T-cell (primary cell): Measurements from ENCODE around the gene ZNF264. TPM values are rescaled to one million over a fixed set of nuclear protein-coding genes. Genes with fewer than 3 reads are reported as not detected.

Source experiments
- ATAC-seq, 4 experiments: fragments of 200-7000 bp in 3 of 4; fragments of 150-1000 bp in 1 of 4; cut with Tn5 transposase; replicated peaks in 1 of 4; 1 replicate in 3 of 4; 2 replicates in 1 of 4; pipeline ENCODE4 v1.10.0; 2021; ENCODE audit warnings: moderate library complexity in 3 of 4, mild to moderate bottlenecking in 2 of 4, moderate number of reproducible peaks in 1 of 4
- CTCF ChIA-PET, 2 donors: fragments of 300-600 bp; sonication (Branson Sonifier 250); formaldehyde crosslinking; loops; one replicate each; lab custom pipeline; 2022; ENCODE audit warnings: antibody characterized with exemption in 2 of 2; lab: Charles Lee
- POLR2A ChIA-PET, 2 donors: fragments of 300-600 bp; sonication (Branson Sonifier 250); formaldehyde crosslinking; loops; one replicate each; lab custom pipeline; 2022; ENCODE audit warnings: antibody characterized with exemption in 2 of 2; lab: Charles Lee
- DNase-seq, 35 experiments: peaks; one replicate each; pipeline versions ENCODE4 v3.0.0 to v3.0.0-alpha.2; 2013 to 2023
- H3K27ac ChIP-seq: one replicate; pipeline ENCODE4 v1.5.1; 2013; ENCODE audit warnings: low read length
- H3K27me3 ChIP-seq, 2 experiments: replicated peaks in 1 of 2; 1 replicate in 1 of 2; 2 replicates in 1 of 2; pipeline versions ENCODE4 v1.6.1 to v1.7.0; 2013; ENCODE audit warnings: low read length in 1 of 2, mixed read lengths in 1 of 2; ENCODE audit not compliant: control insufficient read depth in 2 of 2, insufficient read depth in 2 of 2; ENCODE audit errors: extremely low read depth in 1 of 2
- H3K36me3 ChIP-seq, 2 donors: 1 replicate in 1 of 2; 2 replicates in 1 of 2; pipeline versions ENCODE4 v1.6.1 to v1.7.0; 2013; ENCODE audit warnings: low read length in 1 of 2; ENCODE audit not compliant: control insufficient read depth in 2 of 2, insufficient read depth in 1 of 2; ENCODE audit errors: extremely low read depth in 1 of 2
- H3K4me1 ChIP-seq, 2 experiments: 1 replicate in 1 of 2; 2 replicates in 1 of 2; pipeline versions ENCODE4 v1.6.1 to v1.7.0; 2013; ENCODE audit warnings: low read length in 2 of 2, mixed read lengths in 1 of 2; ENCODE audit not compliant: insufficient read depth in 2 of 2, control insufficient read depth in 1 of 2; ENCODE audit errors: extremely low read depth in 1 of 2
- H3K4me3 ChIP-seq, 2 donors: 1 replicate in 1 of 2; 2 replicates in 1 of 2; pipeline versions ENCODE4 v1.5.1 to v1.7.0; 2013; ENCODE audit warnings: mild to moderate bottlenecking in 2 of 2, low read length in 1 of 2, moderate library complexity in 1 of 2; ENCODE audit not compliant: control insufficient read depth in 1 of 2; ENCODE audit errors: extremely low read depth in 1 of 2
- H3K9me3 ChIP-seq: 2 replicates; pipeline ENCODE4 v1.7.0; 2013
- H3K27ac Mint-ChIP-seq, 2 donors: one replicate each; pipeline ENCODE4 v1.8.0; 2020 to 2021; ENCODE audit warnings: mild to moderate bottlenecking in 2 of 2, mixed read lengths in 2 of 2
- H3K27me3 Mint-ChIP-seq, 2 donors: one replicate each; pipeline ENCODE4 v1.8.0; 2021 to 2022; ENCODE audit warnings: mixed read lengths in 2 of 2
- H3K36me3 Mint-ChIP-seq: one replicate; pipeline ENCODE4 v1.8.0; 2021; ENCODE audit warnings: mixed read lengths
- H3K4me1 Mint-ChIP-seq, 3 donors: one replicate each; pipeline ENCODE4 v1.8.0; 2020 to 2022; ENCODE audit warnings: mixed read lengths in 3 of 3, mild to moderate bottlenecking in 1 of 3
- H3K4me3 Mint-ChIP-seq, 3 donors: one replicate each; pipeline ENCODE4 v1.8.0; 2020 to 2022; ENCODE audit warnings: mild to moderate bottlenecking in 3 of 3, mixed read lengths in 3 of 3, moderate library complexity in 3 of 3
- H3K9me3 Mint-ChIP-seq, 3 donors: one replicate each; pipeline ENCODE4 v1.8.0; 2020 to 2022; ENCODE audit warnings: mixed read lengths in 3 of 3
- WGBS: methylation state at CpG from one replicate; pipeline ENCODE4 v1.1.5; 2013; ENCODE audit warnings: missing lambda C conversion rate; ENCODE audit not compliant: insufficient coverage; 5-methylcytosine and 5-hydroxymethylcytosine counted together
- total RNA-seq, 35 experiments: library from RNA in 6 of 35; stranded (reverse) in 6 of 35; fragments of 120-200 nt in 1 of 35; gene quantifications; one replicate each; pipeline versions ENCODE4 v1.2.1 to v1.2.4 and lab custom pipeline; 2013 to 2026

The ZNF264 gene
- total RNA-seq, 5 donors from 2014 or later (not counting 1 experiment from before 2014, with no cell fraction given): 39.2 to 72.9 (median 70.2) TPM

DNA sequence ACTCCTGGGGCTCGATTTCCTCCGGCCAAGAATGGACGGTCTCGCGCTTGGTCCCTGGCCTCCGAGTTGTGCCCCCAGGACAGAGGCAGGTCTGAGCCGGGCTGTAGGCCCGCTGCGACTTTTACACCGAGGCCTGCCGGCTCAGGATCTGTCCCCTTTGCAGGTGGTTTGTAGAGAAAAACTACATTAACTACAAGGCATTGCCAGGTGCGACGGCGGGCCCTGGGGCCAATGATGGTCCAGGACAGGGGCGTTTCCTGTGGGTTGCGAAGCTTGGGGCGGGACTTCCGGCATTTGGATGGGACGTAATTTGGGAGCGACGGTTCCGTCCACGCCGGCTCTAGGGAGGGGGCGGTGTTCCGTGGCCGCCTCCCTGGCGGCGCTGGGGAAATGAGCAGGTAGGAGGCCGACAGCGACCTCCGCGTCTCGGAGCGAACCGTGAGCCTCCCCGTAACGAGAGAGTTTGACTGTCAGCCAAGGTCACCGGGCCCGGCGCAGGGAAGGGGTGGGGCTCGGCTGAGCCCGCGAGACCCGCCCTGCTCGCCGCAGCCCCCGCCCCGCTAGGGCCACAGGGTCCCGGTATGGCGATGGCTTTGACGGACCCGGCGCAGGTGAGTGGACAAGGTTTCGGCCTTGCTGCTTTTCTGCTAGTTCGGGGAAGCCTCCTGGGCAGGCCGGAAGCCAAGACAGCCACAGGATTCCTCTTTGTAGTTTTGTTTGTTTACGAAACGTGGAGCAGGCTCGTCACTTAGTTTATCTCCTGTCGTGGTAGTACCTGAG is 49.2 kb downstream of the ZNF264 start, which contains the start of gene ZNF805:
Gene ZNF805 (plus strand): TSS at position 322 of the 780 bp plus-strand sequence. CDS start 260 bp downstream, at position 582.
- ChIA-PET POLR2A (interaction anchor here (0.7 kb wide), 2 partner anchors 137 to 765 kb away, joined by 3 to 8 read pairs; no protein-coding TSS in a partner anchor), CTCF (interaction anchor here in 1 of 2 donors (1.4 kb wide), 1 partner anchor 110 kb away, joined by 4 read pairs; the partner anchor contains the start of gene ZNF304)
- H3K4me3 ChIP-seq: peak within 1 kb of the TSS; percentile 72 to 89

GRCh38 chr19:57241176-57241575 is 49.9 kb downstream of the ZNF264 start:
- Mint-ChIP-seq H3K27ac (peak overlapping the region; percentile 95), H3K27me3 (no peaks in the 10 kb centered on the region), H3K4me3 (peak overlapping the region; percentile 93 to 96 (median 93)), H3K4me1 (peaks cover 33 to 44% (median 41%) of the 10 kb centered on the region in 3 donors), H3K36me3 (peaks cover 30% of the 10 kb centered on the region), H3K9me3 (peaks cover 0 to 3% (median 2%) of the 10 kb centered on the region in 3 donors)
- DNase-seq (no peak), ATAC-seq (no peak)
- H3K4me1 ChIP-seq: peaks cover 11 to 23% of the 10 kb centered on the region in 2 experiments
- no peaks in the 10 kb centered on the region for H3K9me3 ChIP-seq
- WGBS: 53% methylated on average over 4 of the region's 7 CpGs
- no peaks in the 10 kb centered on the region for H3K27me3 ChIP-seq
- peak overlapping the region; percentile 87 for H3K27ac ChIP-seq
- POLR2A ChIA-PET: interaction anchor here in 1 of 2 donors (0.6 to 0.7 kb wide), 2 partner anchors 62 to 137 kb away, joined by 3 read pairs; no protein-coding TSS in a partner anchor
- H3K4me3 ChIP-seq: peak overlapping the region; percentile 72 to 89
- peaks cover 2 to 12% of the 10 kb centered on the region in 2 donors for H3K36me3 ChIP-seq
- CTCF ChIA-PET: no interaction called here

More for the DNA sequence above, 49.2 kb downstream of the ZNF264 start, which contains the start of gene ZNF805:
- peaks cover 0 to 3% (median 2%) of the 10 kb centered on the region in 3 donors for H3K9me3 Mint-ChIP-seq
- Histone ChIP-seq H3K27me3 (no peaks in the 10 kb centered on the region), H3K9me3 (no peaks in the 10 kb centered on the region), H3K36me3 (peaks cover 0 to 6% of the 10 kb centered on the region in 2 donors), H3K4me1 (peaks cover 11 to 23% of the 10 kb centered on the region in 2 experiments), H3K27ac (peak within 1 kb of the TSS; percentile 87)
- peak; percentile 92 to 95 (median 94) for ATAC-seq
- DNase-seq: peak; percentile 89 to 97 (median 95)
- H3K36me3 Mint-ChIP-seq: peaks cover 24% of the 10 kb centered on the region
- H3K27ac Mint-ChIP-seq: peak within 1 kb of the TSS; percentile 95
- peak within 1 kb of the TSS; percentile 93 to 96 (median 93) for H3K4me3 Mint-ChIP-seq
- peaks cover 33 to 44% (median 38%) of the 10 kb centered on the region in 3 donors for H3K4me1 Mint-ChIP-seq
- no peaks in the 10 kb centered on the region for H3K27me3 Mint-ChIP-seq
- 2% methylated on average over 56 of the region's 61 CpGs for WGBS

DNA sequence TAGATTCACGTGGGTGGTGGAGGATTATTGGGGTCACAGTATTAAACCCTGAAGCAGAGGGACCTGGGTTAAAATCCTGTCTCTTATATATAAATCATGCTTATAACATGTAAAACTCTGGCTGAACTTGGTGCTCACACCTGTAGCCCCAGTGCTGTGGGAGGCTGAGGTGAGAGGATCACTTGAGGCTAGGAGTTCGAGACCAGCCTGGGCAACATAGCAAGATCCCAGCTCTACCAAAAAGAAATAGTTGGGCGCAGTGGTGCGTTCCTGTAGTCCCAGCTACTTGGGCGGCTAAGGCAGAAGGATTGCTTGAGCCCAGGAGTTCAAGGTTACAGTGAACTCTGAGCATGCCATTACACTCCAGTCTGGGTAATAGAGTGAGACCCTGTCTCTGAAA is 51.5 kb downstream of the ZNF264 start:
- Histone ChIP-seq H3K27me3 (no peaks in the 10 kb centered on the region), H3K4me3 (no peak overlapping the region), H3K4me1 (peaks cover 11 to 23% of the 10 kb centered on the region in 2 experiments), H3K36me3 (peaks cover 10 to 28% of the 10 kb centered on the region in 2 donors), H3K27ac (no peak overlapping the region), H3K9me3 (no peaks in the 10 kb centered on the region)
- Mint-ChIP-seq H3K27me3 (no peaks in the 10 kb centered on the region), H3K27ac (no peak overlapping the region), H3K4me3 (peak overlapping the region in 2 of 3 donors; percentile 28 to 93), H3K4me1 (peaks cover 33 to 44% (median 41%) of the 10 kb centered on the region in 3 donors), H3K36me3 (peaks cover 46% of the 10 kb centered on the region), H3K9me3 (peaks cover 0 to 3% (median 2%) of the 10 kb centered on the region in 3 donors)
- DNase-seq (no peak), ATAC-seq (no peak)
- POLR2A ChIA-PET: interaction anchor here (0.8 to 1.1 kb wide), 2 partner anchors 9 to 47 kb away, joined by 3 read pairs; no protein-coding TSS in a partner anchor
- WGBS: 100% methylated on average over 4 of the region's 5 CpGs
- CTCF ChIA-PET: no interaction called here

DNA sequence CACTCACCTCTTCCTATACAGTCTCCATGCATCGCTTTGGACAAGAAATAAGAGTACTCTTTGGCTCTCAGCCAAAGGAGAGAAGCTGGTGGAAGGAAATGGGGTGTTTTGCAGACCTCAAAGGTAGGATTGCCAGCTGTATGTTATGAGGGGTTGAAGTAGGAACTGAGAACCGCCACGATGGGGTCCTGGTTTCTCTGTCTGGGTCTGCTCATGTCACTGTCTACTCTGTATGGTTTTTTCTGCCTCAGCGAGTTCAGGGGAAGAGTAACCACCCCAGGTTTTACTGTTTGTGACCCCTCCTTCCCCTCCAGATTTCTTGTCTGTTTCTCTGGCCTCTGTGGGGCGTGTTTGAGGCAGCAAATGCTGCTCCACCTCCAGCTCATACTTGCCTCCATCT is 53.2 kb downstream of the ZNF264 start:
- ATAC-seq (no peak), DNase-seq (no peak)
- 83% methylated on average over 2 of the region's 5 CpGs for WGBS
- no peaks in the 10 kb centered on the region for H3K27me3 Mint-ChIP-seq
- peaks cover 62% of the 10 kb centered on the region for H3K36me3 Mint-ChIP-seq
- no peaks in the 10 kb centered on the region for H3K27me3 ChIP-seq
- no peak overlapping the region for H3K4me3 ChIP-seq
- POLR2A ChIA-PET: no interaction called here
- H3K4me1 Mint-ChIP-seq: peaks cover 33 to 44% (median 41%) of the 10 kb centered on the region in 3 donors
- no peak overlapping the region for H3K27ac Mint-ChIP-seq
- CTCF ChIA-PET: no interaction called here
- H3K9me3 ChIP-seq: no peaks in the 10 kb centered on the region
- no peak overlapping the region for H3K4me3 Mint-ChIP-seq
- H3K27ac ChIP-seq: no peak overlapping the region
- H3K4me1 ChIP-seq: peaks cover 11 to 23% of the 10 kb centered on the region in 2 experiments
- peaks cover 14 to 43% of the 10 kb centered on the region in 2 donors for H3K36me3 ChIP-seq
- peaks cover 0 to 3% (median 2%) of the 10 kb centered on the region in 3 donors for H3K9me3 Mint-ChIP-seq

DNA sequence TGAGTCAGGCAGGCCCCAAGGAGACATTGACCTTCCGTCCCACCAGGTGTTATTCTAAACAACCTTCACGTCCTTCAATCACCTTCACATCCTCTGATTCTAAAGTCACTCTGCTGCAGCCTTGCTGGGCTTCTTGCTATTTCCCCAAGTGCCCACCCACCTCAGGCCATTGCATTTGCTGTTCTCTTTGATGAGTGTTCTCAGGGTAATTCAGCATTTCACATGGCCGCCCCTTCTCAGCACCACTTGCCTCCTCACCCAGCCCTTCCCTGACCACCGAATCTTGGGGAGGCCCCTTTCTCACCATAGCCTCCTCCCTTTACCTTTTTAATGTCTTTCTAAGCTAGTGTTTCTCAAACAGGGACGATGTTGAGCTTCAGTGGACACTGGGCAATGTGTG is 53.8 kb downstream of the ZNF264 start:
- CTCF ChIA-PET: no interaction called here
- H3K27me3 Mint-ChIP-seq: no peaks in the 10 kb centered on the region
- Histone ChIP-seq H3K9me3 (no peaks in the 10 kb centered on the region), H3K27me3 (no peaks in the 10 kb centered on the region), H3K36me3 (peaks cover 14 to 45% of the 10 kb centered on the region in 2 donors), H3K4me1 (peaks cover 9 to 19% of the 10 kb centered on the region in 2 experiments), H3K4me3 (no peak overlapping the region), H3K27ac (no peak overlapping the region)
- POLR2A ChIA-PET: no interaction called here
- WGBS: 100% methylated on average over 1 of the region's 5 CpGs
- ATAC-seq (no peak), DNase-seq (no peak)
- peaks cover 29 to 44% (median 39%) of the 10 kb centered on the region in 3 donors for H3K4me1 Mint-ChIP-seq
- H3K27ac Mint-ChIP-seq: no peak overlapping the region
- H3K4me3 Mint-ChIP-seq: no peak overlapping the region
- peaks cover 2% of the 10 kb centered on the region in 3 donors for H3K9me3 Mint-ChIP-seq
- peaks cover 65% of the 10 kb centered on the region for H3K36me3 Mint-ChIP-seq

- ChIA-PET CTCF (no interaction called here), POLR2A (interaction anchor here in 1 of 2 donors (0.5 kb wide), 1 partner anchor 112 kb away, joined by 3 read pairs; no protein-coding TSS in a partner anchor)
- no peak overlapping the region for H3K27ac ChIP-seq
- no peak for DNase-seq
- WGBS: 95% methylated on average over 3 of the region's 6 CpGs
- H3K9me3 ChIP-seq: no peaks in the 10 kb centered on the region
- H3K4me3 Mint-ChIP-seq: no peak overlapping the region
- H3K36me3 Mint-ChIP-seq: peaks cover 72% of the 10 kb centered on the region
- peaks cover 8 to 15% of the 10 kb centered on the region in 2 experiments for H3K4me1 ChIP-seq
- H3K9me3 Mint-ChIP-seq: peaks cover 5 to 9% (median 8%) of the 10 kb centered on the region in 3 donors
- no peak overlapping the region for H3K4me3 ChIP-seq
- no peaks in the 10 kb centered on the region for H3K27me3 ChIP-seq
- no peaks in the 10 kb centered on the region for H3K27me3 Mint-ChIP-seq
- peaks cover 14 to 54% of the 10 kb centered on the region in 2 donors for H3K36me3 ChIP-seq
- H3K4me1 Mint-ChIP-seq: peaks cover 27 to 37% (median 33%) of the 10 kb centered on the region in 3 donors
- H3K27ac Mint-ChIP-seq: no peak overlapping the region
- ATAC-seq: no peak
These were observed 54.7 kb downstream of the ZNF264 start for GRCh38 chr19:57245959-57246358.
